Subcutaneous adipose tissue (tissue), 4 donors: ENCODE results near the gene TMEM69. TPM values are rescaled to one million over a fixed set of nuclear protein-coding genes. Genes with fewer than 3 reads are reported as not detected.

Source experiments
- CTCF ChIP-seq: fragments of 450-650 bp; IDR thresholded peaks from one replicate; pipeline ENCODE4 v1.5.1; 2016; ENCODE audit warnings: low read depth, mild to moderate bottlenecking, control low read depth, antibody characterized with exemption, moderate library complexity
- total RNA-seq, 4 donors: library from RNA; depleted of rRNA; stranded (reverse); fragments of >200 nt; gene quantifications; one replicate each; pipeline ENCODE4 v1.1.0, GENCODE V29; 2016

Gene TMEM69
- total RNA-seq, 4 donors from 2014 or later: 17.0 to 29.4 (median 18.4) TPM

DNA sequence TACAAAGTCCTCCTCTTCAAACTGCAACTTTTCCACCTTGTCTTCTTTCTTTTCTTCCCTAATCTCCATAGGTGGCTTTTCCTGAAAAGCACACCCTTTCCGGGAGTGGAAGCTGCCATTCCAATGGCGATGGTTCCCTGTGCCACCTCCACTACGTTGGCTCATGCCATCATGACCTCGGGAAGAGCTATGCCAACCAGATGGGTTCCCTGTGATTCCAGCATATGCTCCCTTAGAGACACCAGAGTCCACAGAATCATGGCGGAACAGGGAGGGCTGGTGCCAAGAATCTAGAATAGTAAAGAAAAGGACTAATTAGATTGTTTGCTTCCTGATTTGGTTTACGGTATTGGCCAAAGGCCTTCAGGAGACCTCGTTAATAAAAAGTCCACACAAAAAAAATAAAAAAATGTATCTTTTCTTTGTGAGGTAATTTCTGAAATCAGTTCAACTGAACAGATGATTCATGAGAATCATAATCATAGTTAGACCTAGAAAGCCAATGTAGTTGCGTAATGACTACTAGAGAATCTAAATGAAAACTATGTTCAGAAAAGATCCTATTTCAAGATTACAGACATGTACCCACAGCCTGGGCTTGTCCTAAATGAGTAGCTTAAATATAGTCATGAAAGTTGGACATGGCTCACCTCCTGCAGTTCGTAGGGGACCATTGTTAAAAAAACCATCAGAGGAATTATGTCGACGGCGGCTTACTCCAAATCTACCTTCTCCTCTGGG, 33.3 kb upstream of the TMEM69 start:
- no peak for TF ChIP-seq CTCF

GRCh38 chr1:45656573-45657226, 31.3 kb upstream of the TMEM69 start:
- TF ChIP-seq CTCF: no peak

DNA sequence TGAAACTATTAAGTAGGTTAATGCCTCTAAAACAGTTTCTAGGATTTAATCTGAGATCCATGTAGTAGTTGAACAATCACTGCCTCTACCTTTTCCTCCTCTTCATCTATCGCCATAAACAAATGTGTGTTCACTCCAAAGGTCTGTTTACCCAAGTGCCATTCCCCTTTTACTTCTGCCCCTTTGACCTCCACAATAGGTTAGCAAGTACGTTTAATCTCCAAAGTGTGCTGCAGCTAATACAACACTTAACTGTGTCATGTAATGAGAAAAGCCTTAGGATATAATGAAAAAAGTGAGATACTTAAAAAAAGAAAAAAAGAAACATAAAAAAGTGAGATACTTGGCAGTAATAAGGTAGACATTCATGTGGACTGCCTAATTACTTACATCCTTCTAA, 29.8 kb upstream of the TMEM69 start:
- no peak for TF ChIP-seq CTCF

GRCh38 chr1:45659222-45659621, 28.8 kb upstream of the TMEM69 start:
- no peak for TF ChIP-seq CTCF

- no peak for TF ChIP-seq CTCF
Observed at GRCh38 chr1:45660336-45660735, 27.6 kb upstream of the TMEM69 start.

DNA sequence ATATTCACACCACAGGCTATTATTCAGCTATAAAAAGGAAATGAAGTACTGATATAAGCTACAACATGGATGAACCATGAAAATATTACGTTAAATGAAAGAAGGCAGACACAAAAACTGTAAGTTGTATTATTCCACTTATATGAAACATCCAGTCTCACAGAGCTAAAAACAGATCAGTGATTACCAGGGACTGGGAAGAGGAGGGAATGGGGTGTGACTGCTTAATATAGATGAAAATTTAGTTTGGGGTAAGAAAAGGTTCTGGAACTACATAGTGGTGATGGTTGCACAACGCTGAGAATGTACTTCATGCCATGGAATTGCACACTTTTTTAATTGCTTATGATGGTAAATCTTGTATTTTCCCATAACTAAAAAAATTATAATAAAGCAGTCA, 21.1 kb upstream of the TMEM69 start:
- TF ChIP-seq CTCF: no peak

GRCh38 chr1:45667321-45668111, 20.5 kb upstream of the TMEM69 start:
- TF ChIP-seq CTCF: no peak
